ENCODE data around the gene PTER. TPM values are rescaled to one million over a fixed set of nuclear protein-coding genes. Genes with fewer than 3 reads are reported as not detected.

PTER gene
- total RNA-seq, 1 donor from 2014 or later: 9.9 TPM

Small RNA genes within 50 kb of the gene (small RNA-seq; reads per million reads assigned to genes)
- gene RNU2-18P: 1.0 reads per million, percentile 79 among the genes with 10 or more reads in this experiment

Other genes starting within 250 kb of the PTER start
- not detected for gene C1QL3, start 84.9 kb downstream of the PTER start, total RNA-seq